HepG2 (cell line): ENCODE data around the gene ECEL1.

Experiments
- CBFB ChIP-seq: sonication (generic); formaldehyde crosslinking; IDR thresholded peaks from 2 replicates; pipeline ENCODE4 v1.4.0; 2020; ENCODE audit warnings: missing genetic modification reagents
- POLR2A ChIP-seq, 2 experiments: IDR thresholded peaks; 2 replicates each; pipeline ENCODE4 v1.6.1; 2011; ENCODE audit warnings: low read depth in 2 of 2, low read length in 2 of 2, mild to moderate bottlenecking in 1 of 2, moderate library complexity in 1 of 2; ENCODE audit not compliant: insufficient read depth in 1 of 2
- RAD21 ChIP-seq: fragments of 450-650 bp; formaldehyde crosslinking; IDR thresholded peaks from 2 replicates; pipeline ENCODE4 v1.5.0; 2020; ENCODE audit warnings: mild to moderate bottlenecking
- ZFP90 ChIP-seq: sonication (generic); formaldehyde crosslinking; IDR thresholded peaks from 2 replicates; pipeline ENCODE4 v1.8.0; 2022; ENCODE audit warnings: missing genetic modification reagents, mild to moderate bottlenecking, inconsistent platforms, borderline replicate concordance
- TF ChIP-seq, protein P1 (sequence below): sonication (generic); formaldehyde crosslinking; IDR thresholded peaks from 2 replicates; pipeline ENCODE4 v1.5.0; 2020; ENCODE audit warnings: mild to moderate bottlenecking, missing genetic modification reagents, moderate library complexity
- TF ChIP-seq, protein P2 (sequence below): sonication (generic); formaldehyde crosslinking; IDR thresholded peaks from 2 replicates; pipeline ENCODE4 v1.5.0; 2020; ENCODE audit warnings: mild to moderate bottlenecking, missing genetic modification reagents

DNA sequence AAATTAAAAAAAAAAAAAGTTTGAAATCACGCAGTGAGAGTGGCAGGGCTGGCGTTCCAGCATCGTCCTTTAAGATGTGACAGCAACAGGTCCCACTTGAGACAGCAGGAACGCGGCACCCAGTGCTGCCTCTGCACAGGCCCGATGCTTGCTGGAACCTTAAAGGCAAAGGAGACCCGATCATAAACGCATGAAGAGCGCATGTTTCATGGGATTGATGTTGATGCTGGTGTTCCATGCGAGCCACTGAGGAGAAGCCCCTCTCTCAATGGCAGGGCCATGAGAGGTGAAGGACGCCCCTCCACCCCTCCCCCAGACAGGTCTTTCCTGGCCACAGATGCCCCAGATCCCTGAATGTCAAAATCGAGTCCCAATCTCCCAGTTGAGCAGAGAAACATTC, 49.5 kb downstream of the ECEL1 start:
- TF ChIP-seq POLR2A (IDR thresholded peaks at IDR 0.05; ENCODE audit: insufficient read depth in 1 of 2, low read depth in 2 of 2, low read length in 2 of 2) (no peak), CBFB (CRISPR knock-in tag) (no peak), ZFP90 (CRISPR knock-in tag) (no peak), RAD21 (CRISPR knock-in tag) (no peak)
- TF ChIP-seq, protein P1, sequence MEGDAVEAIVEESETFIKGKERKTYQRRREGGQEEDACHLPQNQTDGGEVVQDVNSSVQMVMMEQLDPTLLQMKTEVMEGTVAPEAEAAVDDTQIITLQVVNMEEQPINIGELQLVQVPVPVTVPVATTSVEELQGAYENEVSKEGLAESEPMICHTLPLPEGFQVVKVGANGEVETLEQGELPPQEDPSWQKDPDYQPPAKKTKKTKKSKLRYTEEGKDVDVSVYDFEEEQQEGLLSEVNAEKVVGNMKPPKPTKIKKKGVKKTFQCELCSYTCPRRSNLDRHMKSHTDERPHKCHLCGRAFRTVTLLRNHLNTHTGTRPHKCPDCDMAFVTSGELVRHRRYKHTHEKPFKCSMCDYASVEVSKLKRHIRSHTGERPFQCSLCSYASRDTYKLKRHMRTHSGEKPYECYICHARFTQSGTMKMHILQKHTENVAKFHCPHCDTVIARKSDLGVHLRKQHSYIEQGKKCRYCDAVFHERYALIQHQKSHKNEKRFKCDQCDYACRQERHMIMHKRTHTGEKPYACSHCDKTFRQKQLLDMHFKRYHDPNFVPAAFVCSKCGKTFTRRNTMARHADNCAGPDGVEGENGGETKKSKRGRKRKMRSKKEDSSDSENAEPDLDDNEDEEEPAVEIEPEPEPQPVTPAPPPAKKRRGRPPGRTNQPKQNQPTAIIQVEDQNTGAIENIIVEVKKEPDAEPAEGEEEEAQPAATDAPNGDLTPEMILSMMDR (CRISPR knock-in tag): no peak
- TF ChIP-seq, protein P2, sequence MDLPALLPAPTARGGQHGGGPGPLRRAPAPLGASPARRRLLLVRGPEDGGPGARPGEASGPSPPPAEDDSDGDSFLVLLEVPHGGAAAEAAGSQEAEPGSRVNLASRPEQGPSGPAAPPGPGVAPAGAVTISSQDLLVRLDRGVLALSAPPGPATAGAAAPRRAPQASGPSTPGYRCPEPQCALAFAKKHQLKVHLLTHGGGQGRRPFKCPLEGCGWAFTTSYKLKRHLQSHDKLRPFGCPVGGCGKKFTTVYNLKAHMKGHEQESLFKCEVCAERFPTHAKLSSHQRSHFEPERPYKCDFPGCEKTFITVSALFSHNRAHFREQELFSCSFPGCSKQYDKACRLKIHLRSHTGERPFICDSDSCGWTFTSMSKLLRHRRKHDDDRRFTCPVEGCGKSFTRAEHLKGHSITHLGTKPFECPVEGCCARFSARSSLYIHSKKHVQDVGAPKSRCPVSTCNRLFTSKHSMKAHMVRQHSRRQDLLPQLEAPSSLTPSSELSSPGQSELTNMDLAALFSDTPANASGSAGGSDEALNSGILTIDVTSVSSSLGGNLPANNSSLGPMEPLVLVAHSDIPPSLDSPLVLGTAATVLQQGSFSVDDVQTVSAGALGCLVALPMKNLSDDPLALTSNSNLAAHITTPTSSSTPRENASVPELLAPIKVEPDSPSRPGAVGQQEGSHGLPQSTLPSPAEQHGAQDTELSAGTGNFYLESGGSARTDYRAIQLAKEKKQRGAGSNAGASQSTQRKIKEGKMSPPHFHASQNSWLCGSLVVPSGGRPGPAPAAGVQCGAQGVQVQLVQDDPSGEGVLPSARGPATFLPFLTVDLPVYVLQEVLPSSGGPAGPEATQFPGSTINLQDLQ (CRISPR knock-in tag): no peak
